Activated CD4-positive, alpha-beta T cell treated with anti-CD3 and anti-CD28 coated beads for 1 hour (primary cell): ENCODE measurements around the gene MAGI1.

Source experiments
- DNase-seq: peaks from one replicate; pipeline ENCODE4 v3.0.0-alpha.2; 2020

MAGI1 gene

GRCh38 chr3:65971293-65972252, 67.1 kb downstream of the MAGI1 start:
- DNase-seq = no peak

- DNase-seq = no peak
Measured at GRCh38 chr3:65968996-65969395, 69.7 kb downstream of the MAGI1 start.

GRCh38 chr3:65967451-65967850, 71.3 kb downstream of the MAGI1 start:
- DNase-seq = no peak

GRCh38 chr3:65964838-65965237, 73.9 kb downstream of the MAGI1 start:
- DNase-seq = no peak

- DNase-seq = no peak
Measured at GRCh38 chr3:65963787-65964677, 74.7 kb downstream of the MAGI1 start.

GRCh38 chr3:65961733-65962132, 77.0 kb downstream of the MAGI1 start:
- DNase-seq = no peak

GRCh38 chr3:65961128-65961527, 77.6 kb downstream of the MAGI1 start:
- no peak for DNase-seq

- DNase-seq = no peak
Measured at GRCh38 chr3:65960087-65960486, 78.6 kb downstream of the MAGI1 start.

GRCh38 chr3:65958216-65958615, 80.5 kb downstream of the MAGI1 start:
- no peak for DNase-seq

GRCh38 chr3:65955792-65956477, 82.8 kb downstream of the MAGI1 start:
- DNase-seq = no peak

- no peak for DNase-seq
Measured at GRCh38 chr3:65953881-65954733, 84.6 kb downstream of the MAGI1 start.

GRCh38 chr3:65953301-65953812, 85.4 kb downstream of the MAGI1 start:
- DNase-seq = no peak

- DNase-seq = no peak
Measured at GRCh38 chr3:65952842-65953241, 85.9 kb downstream of the MAGI1 start.

- no peak for DNase-seq
Measured at GRCh38 chr3:65951836-65952505, 86.7 kb downstream of the MAGI1 start.

GRCh38 chr3:65950340-65951326, 88.1 kb downstream of the MAGI1 start:
- DNase-seq = no peak

GRCh38 chr3:65948841-65949573, 89.7 kb downstream of the MAGI1 start:
- DNase-seq = no peak

GRCh38 chr3:65946438-65946837, 92.3 kb downstream of the MAGI1 start:
- no peak for DNase-seq

- DNase-seq = no peak
Measured at GRCh38 chr3:65945953-65946352, 92.8 kb downstream of the MAGI1 start.

- no peak for DNase-seq
Measured at GRCh38 chr3:65945480-65945879, 93.2 kb downstream of the MAGI1 start.
